ENCODE data around the gene TARDBP. TPM values are rescaled to one million over a fixed set of nuclear protein-coding genes. Genes with fewer than 3 reads are reported as not detected.

TARDBP gene
- 175 to 184 TPM (median 179 TPM) in 3 replicates for total RNA-seq

- H3K4me3 Mint-ChIP-seq: peak within 1 kb of the TSS; percentile 78
- H3K27ac Mint-ChIP-seq: peak within 1 kb of the TSS; percentile 100
- H3K36me3 Mint-ChIP-seq: peaks cover 20% of the 10 kb centered on the region
- H3K27me3 Mint-ChIP-seq (ENCODE audit: low read depth): no peaks in the 10 kb centered on the region
- H3K4me1 Mint-ChIP-seq: peaks cover 17% of the 10 kb centered on the region
- DNase-seq (ENCODE audit: low spot score in 2 of 2, unreplicated experiment in 2 of 2): peak; percentile 83 to 93
- H3K9me3 Mint-ChIP-seq: no peaks in the 10 kb centered on the region
- TF ChIP-seq CTCF (IDR thresholded peaks at IDR 0.05; ENCODE audit: unreplicated experiment): no peak
Observed at GRCh38 chr1:11012260-11013159, at the start of gene TARDBP. Gene TARDBP, plus strand, starts transcription at chr1:11012654. Its CDS starts 1,074 bp downstream, at chr1:11013728.

GRCh38 chr1:10965546-10966226 lies 46.8 kb upstream of the TARDBP start:
- no peak for TF ChIP-seq CTCF (IDR thresholded peaks at IDR 0.05; ENCODE audit: unreplicated experiment)
- Mint-ChIP-seq H3K36me3 (no peaks in the 10 kb centered on the region), H3K27me3 (ENCODE audit: low read depth) (peaks cover 50% of the 10 kb centered on the region), H3K27ac (no peak overlapping the region), H3K9me3 (no peaks in the 10 kb centered on the region), H3K4me1 (peaks cover 9% of the 10 kb centered on the region), H3K4me3 (no peak overlapping the region)
- DNase-seq (ENCODE audit: low spot score in 2 of 2, unreplicated experiment in 2 of 2): no peak

GRCh38 chr1:10967090-10967489 lies 45.4 kb upstream of the TARDBP start:
- Mint-ChIP-seq H3K4me1 (peaks cover 6% of the 10 kb centered on the region), H3K36me3 (no peaks in the 10 kb centered on the region), H3K9me3 (no peaks in the 10 kb centered on the region), H3K27me3 (ENCODE audit: low read depth) (peaks cover 54% of the 10 kb centered on the region), H3K4me3 (no peak overlapping the region), H3K27ac (no peak overlapping the region)
- no peak for DNase-seq (ENCODE audit: low spot score in 2 of 2, unreplicated experiment in 2 of 2)
- no peak for TF ChIP-seq CTCF (IDR thresholded peaks at IDR 0.05; ENCODE audit: unreplicated experiment)

GRCh38 chr1:10968411-10968826 lies 44.0 kb upstream of the TARDBP start:
- no peak for DNase-seq (ENCODE audit: low spot score in 2 of 2, unreplicated experiment in 2 of 2)
- H3K27me3 Mint-ChIP-seq (ENCODE audit: low read depth): peaks cover 50% of the 10 kb centered on the region
- no peak for TF ChIP-seq CTCF (IDR thresholded peaks at IDR 0.05; ENCODE audit: unreplicated experiment)
- no peaks in the 10 kb centered on the region for H3K9me3 Mint-ChIP-seq
- no peaks in the 10 kb centered on the region for H3K36me3 Mint-ChIP-seq
- H3K27ac Mint-ChIP-seq: no peak overlapping the region
- H3K4me1 Mint-ChIP-seq: peaks cover 6% of the 10 kb centered on the region
- no peak overlapping the region for H3K4me3 Mint-ChIP-seq

- H3K27ac Mint-ChIP-seq: no peak overlapping the region
- H3K9me3 Mint-ChIP-seq: no peaks in the 10 kb centered on the region
- no peak for DNase-seq (ENCODE audit: low spot score in 2 of 2, unreplicated experiment in 2 of 2)
- H3K36me3 Mint-ChIP-seq: no peaks in the 10 kb centered on the region
- no peak overlapping the region for H3K4me3 Mint-ChIP-seq
- H3K4me1 Mint-ChIP-seq: peaks cover 6% of the 10 kb centered on the region
- peaks cover 42% of the 10 kb centered on the region for H3K27me3 Mint-ChIP-seq (ENCODE audit: low read depth)
- no peak for TF ChIP-seq CTCF (IDR thresholded peaks at IDR 0.05; ENCODE audit: unreplicated experiment)
Observed at GRCh38 chr1:10969267-10969970, 43.0 kb upstream of the TARDBP start.
